Islet of Langerhans (tissue), 1 donor: Measurements from ENCODE around the gene DOK7.

Experiments used
- FAIRE-seq: peaks from one replicate; lab custom pipeline; 2011; peaks lifted over from hg19 to GRCh38; lab: Jason Lieb, UNC

Gene DOK7

DNA sequence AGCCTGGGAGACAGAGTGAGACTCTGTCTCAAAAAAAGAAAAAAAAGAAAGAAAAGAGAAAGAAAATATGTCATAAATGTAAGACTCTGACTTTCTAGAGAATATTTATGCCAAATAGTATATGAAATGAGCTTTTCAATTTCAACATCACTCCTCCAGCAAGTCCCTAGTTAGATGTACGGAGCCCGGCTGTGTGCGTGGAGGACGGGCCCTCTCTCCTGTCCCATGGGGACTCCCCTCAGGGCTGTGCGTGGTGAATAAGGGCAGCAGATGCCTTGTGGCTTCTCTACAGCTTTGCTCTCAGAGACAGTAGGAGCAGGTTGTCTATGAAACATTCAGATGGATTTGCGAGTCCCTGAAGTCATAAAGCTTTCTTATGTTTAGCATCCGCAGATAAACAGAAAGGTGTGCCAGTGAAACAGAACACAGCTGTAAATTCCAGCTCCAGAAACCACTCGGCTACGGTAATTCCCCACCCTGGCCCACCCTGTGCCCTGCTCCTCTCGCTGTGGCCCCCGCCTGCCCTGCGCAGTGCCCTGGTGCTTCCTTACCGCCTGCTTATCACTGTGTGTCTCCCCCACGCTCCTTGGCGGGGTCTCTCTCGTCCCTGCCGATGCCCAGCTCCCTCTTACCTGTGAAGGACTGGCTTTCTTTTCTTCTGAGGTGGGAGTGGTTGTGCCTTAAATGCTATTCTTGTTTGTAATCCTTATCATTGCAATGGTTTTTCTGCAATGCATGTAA is 35.2 kb upstream of the DOK7 start:
- no peak for FAIRE-seq

DNA sequence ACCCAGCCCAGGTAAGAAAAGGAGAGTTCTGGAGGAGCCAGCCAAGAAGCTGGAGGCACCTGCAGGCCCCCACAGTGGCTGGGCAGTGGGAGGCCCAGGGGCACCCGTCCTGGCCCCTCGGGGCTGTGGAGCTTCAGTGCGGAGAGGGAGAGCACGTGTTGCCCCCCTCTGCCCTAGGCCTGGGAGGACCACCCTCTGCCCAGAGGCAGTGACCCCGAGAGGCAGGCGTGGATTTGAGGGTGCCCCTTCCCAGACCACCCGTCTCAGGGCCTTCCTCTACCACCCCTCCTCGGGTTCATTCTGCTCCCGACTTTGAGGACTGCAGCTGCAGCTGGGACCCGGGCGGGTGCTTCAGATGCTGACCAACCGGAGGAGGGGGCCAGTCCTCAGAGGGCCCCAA is 33.5 kb upstream of the DOK7 start:
- FAIRE-seq = no peak

DNA sequence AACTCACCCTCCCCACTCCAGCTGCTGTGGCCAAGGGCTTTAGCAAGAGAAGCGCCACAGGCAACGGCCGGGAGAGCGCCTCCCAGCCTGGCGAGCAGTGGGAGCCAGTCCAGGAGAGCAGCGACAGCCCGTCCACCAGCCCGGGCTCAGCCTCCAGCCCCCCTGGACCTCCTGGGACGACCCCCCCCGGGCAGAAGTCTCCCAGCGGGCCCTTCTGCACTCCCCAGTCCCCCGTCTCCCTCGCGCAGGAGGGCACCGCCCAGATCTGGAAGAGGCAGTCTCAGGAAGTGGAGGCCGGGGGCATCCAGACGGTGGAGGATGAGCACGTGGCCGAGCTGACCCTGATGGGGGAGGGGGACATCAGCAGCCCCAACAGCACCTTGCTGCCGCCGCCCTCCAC is 32.6 kb upstream of the DOK7 start:
- no peak for FAIRE-seq

DNA sequence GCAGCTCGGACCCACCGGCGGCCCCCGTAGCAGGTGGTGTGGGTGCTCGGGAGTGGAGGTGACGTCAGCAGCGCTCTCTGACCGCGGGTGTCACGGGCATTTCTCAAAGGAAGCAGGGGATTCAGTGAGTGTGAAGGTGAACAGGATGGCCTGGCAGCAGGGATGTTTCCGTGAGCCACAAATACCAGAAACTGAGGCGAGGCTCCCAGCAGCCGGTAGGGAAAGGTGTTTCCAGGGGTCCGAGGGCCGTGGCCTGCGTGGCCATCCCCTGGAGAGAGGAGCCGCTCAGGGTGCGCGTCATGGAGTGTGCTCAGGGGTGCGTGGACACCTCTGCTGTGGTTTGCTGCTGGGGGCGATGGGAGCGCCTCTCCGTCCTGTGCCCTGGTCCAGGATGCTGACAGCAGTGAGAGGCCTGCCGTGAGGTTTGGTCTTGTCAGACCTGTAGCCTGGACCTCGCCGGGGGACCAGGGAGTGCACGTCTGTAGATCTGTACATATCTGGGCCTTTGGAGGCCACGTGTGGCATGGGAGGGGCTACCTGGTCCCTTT is 31.6 kb upstream of the DOK7 start:
- no peak for FAIRE-seq

DNA sequence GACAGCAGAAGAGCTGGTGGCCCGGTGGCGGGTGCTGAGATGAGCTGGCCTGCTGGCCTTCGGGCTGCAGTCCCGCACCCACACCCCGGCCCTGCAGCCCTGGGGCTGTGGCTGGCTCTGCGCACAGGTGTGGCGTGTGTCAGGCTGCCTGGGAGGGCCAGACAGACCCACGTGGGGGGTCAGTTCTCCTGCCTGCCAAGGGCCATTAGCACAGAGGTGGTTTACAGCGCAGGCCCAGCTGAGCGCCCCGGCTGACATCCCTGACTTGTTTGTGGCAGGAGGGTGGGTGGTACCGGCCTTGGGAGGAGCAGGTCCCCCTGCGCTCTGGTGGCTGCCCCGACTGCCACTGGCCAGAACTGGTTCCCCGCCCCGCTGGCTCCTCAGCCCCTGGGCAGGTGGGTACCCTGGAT is 30.7 kb upstream of the DOK7 start:
- FAIRE-seq = no peak

DNA sequence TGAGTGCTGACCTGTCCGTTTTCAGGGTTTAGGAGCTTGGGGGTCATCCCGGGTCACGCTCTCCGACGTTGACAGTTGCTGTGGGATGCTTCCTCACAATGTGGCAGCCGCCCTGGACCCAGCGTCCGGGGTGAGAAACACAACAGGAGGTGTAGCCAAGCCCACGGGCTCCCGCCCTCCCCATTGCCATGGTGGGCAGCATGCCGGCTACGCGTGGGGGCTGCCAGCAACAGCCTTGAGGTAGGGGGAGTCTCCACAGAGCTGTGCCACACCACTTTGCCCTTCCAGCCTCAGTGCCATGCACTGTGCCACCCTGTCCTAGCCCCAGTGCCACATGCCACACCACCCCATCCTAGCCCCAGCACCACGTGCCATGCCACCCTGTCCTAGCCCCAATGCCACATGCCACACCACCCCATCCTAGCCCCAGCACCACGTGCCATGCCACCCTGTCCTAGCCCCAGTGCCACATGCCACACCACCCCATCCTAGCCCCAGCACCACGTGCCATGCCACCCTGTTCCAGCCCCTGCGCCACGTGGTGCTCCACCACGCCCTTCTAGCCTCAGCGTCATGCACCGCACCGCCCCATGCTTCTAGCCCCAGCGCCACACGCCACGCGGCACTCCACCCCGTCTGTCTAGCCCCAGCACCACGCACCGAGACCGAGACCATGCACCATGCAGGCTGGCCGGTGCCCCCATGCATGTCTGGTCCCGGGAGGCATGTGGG is 29.8 kb upstream of the DOK7 start:
- FAIRE-seq = no peak

DNA sequence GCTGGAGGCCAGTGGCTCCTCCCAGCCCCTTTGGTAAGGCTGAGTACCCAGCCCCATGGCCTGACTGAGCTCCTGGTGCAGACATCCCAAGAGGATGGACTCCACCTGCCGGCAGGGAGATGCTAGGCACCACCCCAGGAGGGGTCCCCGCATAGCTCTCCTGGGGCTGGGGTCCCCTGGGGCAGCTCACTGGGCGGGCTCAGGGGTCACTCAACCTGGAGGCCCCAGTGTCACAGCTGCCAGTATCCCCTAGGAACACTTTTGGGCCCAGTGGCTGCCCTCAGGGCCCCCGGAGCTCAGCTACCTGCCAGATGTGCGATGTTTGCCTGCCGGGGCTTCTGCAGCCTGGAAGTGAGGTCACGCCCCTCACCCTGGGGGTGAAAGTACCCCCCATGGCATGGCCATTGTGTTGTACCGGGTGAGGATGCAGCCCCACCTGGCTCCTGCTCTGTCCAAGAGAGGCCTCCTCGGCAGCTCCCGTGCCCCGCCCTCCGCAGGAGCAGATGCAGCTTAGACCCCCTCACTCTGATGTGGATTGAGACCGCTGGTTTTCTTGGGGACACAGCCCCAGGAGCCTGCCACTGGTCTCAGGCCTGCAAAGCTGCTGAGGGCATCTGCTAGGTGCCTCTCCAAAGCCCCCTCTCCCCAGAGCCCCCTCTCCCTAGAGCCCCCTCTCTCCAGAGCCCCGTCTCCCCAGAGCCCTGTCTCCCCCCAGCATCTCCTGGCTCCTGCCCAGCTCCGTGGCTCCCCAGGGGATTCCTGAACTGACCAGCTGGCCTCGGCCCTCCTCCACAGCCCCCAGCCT is 28.0 kb upstream of the DOK7 start:
- FAIRE-seq = no peak

DNA sequence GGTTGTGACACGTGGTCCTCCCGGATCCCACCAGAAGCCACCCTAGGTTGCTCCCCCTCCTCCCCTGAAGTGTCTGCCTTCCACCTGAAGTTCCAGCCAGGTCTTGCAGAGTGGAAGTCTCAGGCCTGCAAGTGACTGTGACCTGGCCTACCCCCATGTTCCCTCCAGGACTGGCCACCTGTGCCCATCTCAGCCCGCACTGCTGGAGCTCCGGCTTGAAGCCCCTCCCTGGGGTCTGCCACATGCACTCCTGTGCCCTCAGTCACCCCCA is 27.5 kb upstream of the DOK7 start:
- no peak for FAIRE-seq

DNA sequence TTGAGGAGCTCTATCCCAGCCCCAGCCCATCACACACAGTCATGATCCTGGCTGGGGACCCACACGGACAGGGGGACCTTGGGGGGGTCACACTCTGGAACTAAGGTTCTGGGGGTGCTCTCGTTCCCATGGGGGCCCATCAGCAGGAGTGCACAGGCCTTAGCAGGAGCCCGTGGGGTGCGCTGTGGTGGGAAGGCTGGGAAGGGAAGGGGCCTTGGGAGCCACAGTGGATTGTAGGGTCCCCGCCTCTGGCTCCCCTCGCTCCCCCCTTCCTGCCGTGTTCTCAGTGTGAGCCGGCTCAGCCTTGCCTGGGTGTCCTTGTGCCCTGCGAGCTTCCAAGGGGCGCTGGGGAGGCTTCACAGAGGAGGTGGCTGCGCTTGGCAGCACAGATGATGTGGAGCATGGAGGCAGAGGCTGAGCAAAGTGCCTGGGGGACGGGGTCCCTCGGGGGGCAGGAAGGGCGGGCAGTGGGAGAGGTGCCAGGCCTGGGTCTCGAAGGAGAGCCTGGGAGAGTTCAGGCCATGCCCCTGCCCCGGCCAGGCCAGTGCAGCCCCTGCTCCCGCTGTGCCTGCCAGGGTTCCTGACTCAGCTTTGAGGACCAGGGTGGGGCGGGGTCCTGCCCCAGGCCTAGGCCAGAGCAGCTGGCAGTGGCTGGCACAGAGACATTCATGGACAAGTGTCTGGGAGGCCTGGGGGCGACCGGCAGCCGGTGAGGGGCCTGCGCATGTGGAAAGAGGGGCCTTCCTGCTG is 26.9 kb upstream of the DOK7 start:
- FAIRE-seq = no peak

DNA sequence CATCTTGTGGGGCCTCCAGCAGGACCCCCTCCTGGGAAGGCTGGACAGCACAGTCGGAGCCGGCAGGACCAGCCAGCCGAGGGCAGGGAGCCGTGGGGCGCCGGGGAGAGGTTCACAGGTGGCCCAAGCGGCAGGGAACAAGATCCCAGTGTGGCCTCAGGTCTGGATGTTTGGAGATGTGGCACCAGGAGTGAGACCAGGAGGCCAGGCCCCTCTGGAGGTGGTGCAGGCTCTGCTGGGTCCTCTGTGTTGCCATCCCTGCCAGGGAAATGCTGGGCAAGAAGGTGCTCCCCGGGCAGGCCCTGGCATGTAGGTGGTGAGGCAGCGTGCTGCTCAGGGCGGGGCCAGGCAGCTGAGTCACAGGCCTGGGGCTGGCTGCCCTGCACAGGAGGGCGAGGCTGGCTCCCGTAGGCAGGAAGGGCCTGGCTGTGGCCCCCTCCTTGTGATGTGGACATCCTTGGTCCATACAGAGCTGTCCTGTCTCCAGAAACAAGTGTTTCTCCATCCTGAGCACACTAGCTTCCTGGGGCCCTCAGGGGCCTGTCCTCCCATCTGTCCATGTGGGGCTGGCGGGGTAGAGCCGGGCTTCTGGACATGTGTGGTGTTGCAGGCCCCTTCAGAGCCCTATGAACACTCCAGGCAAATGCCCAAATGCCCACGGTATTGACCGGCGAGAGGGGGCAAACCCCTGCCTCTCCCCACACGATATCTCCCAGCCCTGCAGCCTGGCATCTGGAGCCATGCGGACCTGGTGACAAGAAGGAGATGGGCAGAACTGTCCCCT is 26.1 kb upstream of the DOK7 start:
- FAIRE-seq = no peak

DNA sequence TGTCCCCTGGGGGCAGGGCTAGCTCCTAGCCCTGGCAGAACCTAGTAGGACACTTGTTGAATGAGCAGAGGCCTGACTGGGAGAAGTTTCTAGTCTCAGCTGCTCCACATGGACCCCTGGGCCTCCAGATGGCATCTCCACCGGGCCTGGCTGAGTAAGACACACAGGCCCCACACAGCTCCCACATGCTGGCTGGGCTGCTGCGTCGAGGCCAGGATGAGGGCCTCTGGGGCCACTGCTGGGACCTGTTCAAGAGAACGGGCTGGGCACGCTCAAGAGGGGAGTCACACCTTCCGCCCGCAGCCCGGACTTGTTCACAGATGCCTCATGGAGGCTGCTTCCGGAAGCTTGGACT is 25.5 kb upstream of the DOK7 start:
- no peak for FAIRE-seq

DNA sequence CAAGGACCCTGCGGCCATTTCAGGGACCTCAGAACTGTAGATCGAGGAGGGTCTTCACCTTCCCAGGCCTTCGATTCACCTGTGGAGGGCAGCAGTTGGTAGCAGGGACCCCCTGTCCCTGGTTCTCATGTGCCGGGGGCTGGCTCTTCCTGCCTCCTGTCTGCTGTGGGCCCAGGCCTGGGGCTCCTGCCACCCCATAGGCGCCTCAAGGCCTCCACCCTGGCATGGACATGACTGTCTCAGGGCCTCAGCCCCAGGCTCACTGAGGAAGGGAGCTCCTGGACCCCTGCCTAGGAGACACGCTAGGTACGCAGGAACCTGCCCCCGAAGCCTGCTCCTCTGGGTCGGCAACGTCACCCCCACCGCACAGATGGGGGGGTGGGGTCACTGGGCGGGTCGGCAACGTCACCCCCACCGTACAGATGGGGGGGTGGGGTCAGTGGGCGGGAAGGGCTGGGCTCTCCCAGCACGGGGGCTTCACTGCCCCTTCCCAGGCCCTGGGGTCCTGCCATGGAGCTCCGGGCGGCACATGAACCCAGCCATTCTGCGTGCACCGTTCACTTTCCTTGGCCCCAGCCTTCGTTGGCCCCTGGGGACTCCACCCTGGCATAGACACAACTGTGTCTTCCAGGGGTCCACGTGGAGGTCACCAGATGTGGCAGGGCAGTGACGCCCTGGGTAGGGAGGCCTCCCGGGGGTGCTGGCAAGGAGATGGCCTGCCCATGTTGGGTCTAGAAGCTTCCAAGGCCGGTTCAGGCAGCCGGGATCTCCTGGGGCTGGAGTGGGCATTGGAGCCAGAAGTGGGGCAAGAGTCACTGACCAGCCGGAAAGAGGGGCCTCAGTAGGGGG is 24.9 kb upstream of the DOK7 start:
- no peak for FAIRE-seq

DNA sequence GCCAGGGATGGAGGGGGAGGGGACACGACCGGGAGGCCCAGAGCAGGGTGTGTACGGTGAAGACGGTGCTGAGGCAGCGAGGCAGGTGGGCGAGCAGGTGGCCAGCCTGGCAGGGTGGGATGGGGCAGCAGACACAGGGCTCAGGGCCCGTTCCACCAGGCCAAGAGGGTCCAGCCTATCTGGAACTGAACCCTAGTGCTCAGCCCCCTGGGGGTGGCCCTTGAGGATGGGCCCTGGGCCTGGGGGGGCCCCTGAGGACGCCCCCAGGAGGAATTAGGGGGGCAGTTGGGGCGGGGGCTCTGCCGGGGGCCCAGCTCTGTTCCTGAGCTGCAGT is 24.3 kb upstream of the DOK7 start:
- no peak for FAIRE-seq

DNA sequence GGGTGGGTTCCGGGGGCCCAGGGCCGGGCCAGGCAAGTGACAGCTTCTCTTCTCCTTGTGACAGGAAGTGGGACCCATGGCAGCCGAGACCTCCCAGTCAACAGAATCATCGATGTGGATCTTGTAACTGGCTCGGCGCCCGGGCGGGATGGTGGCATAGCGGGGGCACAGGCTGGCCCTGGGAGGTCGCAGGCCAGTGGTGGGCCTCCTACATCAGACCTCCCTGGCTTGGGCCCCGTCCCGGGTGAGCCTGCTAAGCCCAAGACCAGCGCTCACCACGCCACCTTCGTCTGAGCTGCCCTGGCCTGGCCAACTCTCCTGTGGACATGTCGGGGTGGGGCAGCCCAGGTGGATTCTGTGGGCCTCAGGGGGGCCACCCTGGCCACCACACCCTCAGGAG is 23.7 kb upstream of the DOK7 start:
- FAIRE-seq = no peak

DNA sequence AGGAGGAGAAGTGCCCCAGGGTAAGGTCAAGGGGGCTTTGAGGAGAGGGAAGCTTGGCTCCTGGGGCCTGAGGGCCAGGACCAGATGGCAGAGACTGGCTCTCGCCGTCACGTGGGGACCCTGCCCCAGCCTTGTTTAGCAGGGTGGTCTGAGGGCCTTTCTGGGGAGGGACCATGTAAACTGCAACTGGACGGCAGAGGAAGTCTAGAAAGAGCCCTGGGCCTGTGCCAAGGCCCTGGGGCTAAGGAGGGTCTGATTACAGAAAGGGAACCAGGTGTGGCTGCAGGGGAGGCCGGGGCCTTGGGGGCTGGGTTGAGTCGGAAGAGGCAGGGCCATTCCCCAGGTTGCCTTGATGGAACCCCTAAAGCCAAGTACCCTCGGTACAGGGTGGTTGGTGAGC is 23.1 kb upstream of the DOK7 start:
- FAIRE-seq = no peak

DNA sequence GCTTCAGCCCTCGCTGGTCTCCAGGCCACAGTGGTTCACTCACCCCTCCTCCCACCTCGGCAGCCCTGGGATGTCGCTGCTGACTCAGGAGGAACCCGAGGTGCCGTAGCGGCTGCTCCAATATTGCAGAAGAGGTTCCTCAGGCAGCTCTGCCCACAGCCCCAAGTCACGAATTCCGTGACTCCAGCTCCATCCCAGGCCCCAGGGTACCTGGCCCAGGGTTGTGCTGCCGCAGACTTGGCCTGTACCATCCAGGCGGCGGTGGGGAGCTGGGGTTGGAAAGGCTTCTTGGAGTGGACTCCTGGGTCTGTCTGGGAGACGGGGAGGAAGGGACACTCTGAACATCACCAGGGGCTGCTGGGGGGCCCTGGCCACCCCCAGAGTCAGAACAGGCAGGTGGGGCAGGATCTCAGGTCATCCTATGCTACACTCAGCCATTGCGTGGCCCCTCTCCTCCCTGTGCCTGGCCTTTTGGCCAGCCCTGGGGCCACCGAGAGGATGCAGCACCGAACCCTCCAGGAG is 22.1 kb upstream of the DOK7 start:
- FAIRE-seq = no peak

DNA sequence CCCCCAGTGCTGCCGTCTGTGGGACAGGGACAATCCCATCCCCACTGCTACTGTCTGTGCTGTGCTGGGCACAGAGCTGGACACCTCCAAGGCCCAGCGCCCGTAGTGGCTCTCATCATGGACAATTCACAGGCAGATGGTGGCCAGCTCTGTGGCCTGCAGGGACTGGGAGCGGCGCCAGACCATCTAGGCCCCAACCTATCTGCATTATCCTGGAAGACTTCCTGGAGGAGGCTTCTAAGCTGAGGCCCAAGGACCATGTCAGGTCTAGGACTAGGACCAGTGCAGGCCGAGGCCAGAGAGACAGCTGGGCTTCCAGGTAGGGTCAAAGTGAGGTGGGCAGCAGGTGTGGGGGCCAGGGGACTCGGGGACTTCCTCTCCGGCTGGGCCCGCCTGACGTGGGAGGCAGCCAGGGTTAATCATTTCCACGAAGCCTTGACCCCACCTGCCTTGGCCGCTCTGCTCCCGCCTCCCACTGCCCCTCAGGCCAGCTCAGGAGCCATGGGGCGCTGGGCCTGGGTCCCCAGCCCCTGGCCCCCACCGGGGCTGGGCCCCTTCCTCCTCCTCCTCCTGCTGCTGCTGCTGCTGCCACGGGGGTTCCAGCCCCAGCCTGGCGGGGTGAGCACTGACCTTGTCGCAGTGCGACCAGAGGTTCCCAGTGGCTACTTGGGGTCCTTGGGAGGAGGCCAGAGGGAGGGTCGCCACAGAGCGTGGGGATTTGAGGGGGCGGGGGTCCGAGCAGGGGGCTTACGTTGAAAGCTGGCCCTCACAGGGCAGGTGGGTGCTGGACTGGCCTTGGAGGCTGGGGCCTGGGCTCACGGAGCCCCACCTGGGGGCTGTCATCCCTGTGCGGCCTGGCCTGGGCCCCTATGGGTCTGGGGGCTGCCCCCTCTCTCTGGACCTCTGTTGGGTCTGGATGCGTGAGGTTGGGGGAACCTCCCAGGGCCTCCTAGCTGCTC is 21.3 kb upstream of the DOK7 start, which contains the start of gene HGFAC:
Gene HGFAC (plus strand): TSS at position 468 of the 959 bp plus-strand sequence. CDS start 34 bp downstream, at position 502.
- no peak for FAIRE-seq

DNA sequence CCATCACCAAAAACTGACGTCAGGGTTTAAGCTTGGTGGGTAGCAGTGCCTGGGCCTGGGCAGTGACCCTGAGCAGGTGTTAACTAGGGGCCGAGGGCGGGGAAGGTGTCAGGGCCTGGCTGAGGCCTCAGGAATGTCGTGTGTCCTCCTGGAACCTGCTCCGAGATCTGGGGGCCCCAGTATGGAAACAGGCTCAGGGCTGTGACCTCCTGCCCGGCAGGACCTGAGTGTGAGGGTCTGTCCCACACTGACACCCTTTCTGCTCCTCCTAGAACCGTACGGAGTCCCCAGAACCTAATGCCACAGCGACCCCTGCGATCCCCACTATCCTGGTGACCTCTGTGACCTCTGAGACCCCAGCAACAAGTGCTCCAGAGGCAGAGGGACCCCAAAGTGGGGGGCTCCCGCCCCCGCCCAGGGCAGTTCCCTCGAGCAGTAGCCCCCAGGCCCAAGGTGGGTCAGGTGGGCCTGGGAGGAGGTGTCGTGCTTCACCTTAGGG is 20.6 kb upstream of the DOK7 start:
- FAIRE-seq = no peak
